ENCODE results near the gene CAPN15. TPM values are rescaled to one million over a fixed set of nuclear protein-coding genes. Genes with fewer than 3 reads are reported as not detected.

The CAPN15 gene
- polyA plus RNA-seq, 3 donors: 3.4 to 42.6 (median 3.9) TPM

DNA sequence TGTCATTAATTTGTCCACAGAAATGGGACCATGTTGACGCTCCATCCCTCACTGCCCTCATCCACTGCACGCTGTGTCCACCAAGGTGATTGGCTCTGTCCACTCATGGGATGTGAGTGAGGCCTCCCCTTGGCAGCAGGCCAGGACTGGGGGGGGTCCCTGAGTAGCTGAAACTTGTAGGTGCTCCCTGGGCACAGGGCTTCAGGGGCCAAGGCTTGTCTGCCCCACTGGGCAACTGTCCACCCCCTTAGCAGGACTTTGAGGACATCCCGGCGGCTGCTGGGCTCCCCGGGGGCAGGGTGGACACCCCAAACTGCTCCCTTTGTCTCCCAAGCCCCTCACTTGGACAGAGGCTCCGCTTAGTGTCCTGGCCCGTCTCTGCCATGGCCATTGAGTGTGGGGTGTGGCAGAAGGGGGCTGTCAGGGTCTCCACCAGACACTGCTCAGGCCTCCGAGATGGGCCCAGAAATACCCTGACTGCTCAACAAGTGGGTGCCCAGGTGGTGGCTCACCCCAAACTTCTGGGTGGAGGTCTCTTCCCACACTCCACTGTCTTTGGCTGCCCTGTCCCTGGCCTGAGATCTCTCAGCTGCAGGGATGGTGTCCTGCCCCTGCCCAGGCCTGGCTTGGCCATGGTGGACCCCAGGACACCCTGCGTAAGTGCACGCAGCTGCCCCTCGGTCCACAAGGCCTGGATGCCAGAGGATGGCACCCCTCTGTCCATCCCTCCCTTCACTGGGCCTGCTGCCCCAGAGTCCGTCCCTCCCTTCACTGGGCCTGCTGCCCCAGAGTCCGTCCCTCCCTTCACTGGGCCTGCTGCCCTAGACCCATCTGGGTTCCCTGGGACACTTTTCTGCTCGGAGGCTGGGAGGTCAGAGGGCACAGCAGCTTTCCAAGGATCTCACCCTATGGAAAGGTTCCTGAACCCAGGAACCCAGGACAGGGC, 59.4 kb downstream of the CAPN15 start:
- Mint-ChIP-seq H3K27me3 (ENCODE audit: low read depth in 3 of 3) (peaks cover 2 to 16% (median 12%) of the 10 kb centered on the region in 3 donors), H3K4me3 (peak overlapping the region; percentile 57 to 88), H3K36me3 (no peaks in the 10 kb centered on the region), H3K9me3 (peaks cover 0 to 3% (median 0%) of the 10 kb centered on the region in 7 donors), H3K27ac (peak overlapping the region in 4 of 7 donors; percentile 40 to 68 (median 46)), H3K4me1 (peaks cover 28% of the 10 kb centered on the region)
- DNase-seq: no peak
- Histone ChIP-seq H2AFZ (ENCODE audit: insufficient read depth, low read depth, low read length, poor library complexity, severe bottlenecking) (no peak overlapping the region), H3K4me3 (replicated peaks in 1 of 3; ENCODE audit: low read depth in 2 of 3, low read length in 3 of 3) (no peak overlapping the region), H3K4me1 (ENCODE audit: control insufficient read depth in 1 of 2, insufficient read depth in 2 of 2, low read length in 2 of 2) (peaks cover 31 to 36% of the 10 kb centered on the region in 2 donors), H3K27ac (ENCODE audit: low read depth in 1 of 2, low read length in 2 of 2) (no peak overlapping the region), H3K9ac (ENCODE audit: insufficient read depth, low read length, poor library complexity, severe bottlenecking) (no peak overlapping the region), H3K27me3 (ENCODE audit: control insufficient read depth in 2 of 2, insufficient read depth in 2 of 2, low read length in 2 of 2) (peaks cover 0 to 7% of the 10 kb centered on the region in 2 donors), H3K79me2 (ENCODE audit: insufficient read depth, low read length) (peaks cover 32% of the 10 kb centered on the region), H3K9me3 (replicated peaks in 1 of 2; ENCODE audit: control insufficient read depth in 1 of 2, insufficient read depth in 1 of 2, low read length in 2 of 2) (no peaks in the 10 kb centered on the region), H3K4me2 (replicated peaks; ENCODE audit: extremely low read depth, low read length, poor library complexity, severe bottlenecking) (no peak overlapping the region), H3K36me3 (replicated peaks in 1 of 2; ENCODE audit: control insufficient read depth in 1 of 2, insufficient read depth in 2 of 2, low read length in 2 of 2) (peaks cover 0 to 2% of the 10 kb centered on the region in 2 donors), H4K20me1 (ENCODE audit: insufficient read depth, low read length) (no peaks in the 10 kb centered on the region)
- intact Hi-C loops (cut with micrococcal nuclease): loop anchor here (5.0 kb wide), 1 partner anchor 95 kb away; the partner anchor contains the start of genes JMJD8 (in 2 of the 2) and STUB1 (in 2 of the 2)
- TF ChIP-seq, protein P1, sequence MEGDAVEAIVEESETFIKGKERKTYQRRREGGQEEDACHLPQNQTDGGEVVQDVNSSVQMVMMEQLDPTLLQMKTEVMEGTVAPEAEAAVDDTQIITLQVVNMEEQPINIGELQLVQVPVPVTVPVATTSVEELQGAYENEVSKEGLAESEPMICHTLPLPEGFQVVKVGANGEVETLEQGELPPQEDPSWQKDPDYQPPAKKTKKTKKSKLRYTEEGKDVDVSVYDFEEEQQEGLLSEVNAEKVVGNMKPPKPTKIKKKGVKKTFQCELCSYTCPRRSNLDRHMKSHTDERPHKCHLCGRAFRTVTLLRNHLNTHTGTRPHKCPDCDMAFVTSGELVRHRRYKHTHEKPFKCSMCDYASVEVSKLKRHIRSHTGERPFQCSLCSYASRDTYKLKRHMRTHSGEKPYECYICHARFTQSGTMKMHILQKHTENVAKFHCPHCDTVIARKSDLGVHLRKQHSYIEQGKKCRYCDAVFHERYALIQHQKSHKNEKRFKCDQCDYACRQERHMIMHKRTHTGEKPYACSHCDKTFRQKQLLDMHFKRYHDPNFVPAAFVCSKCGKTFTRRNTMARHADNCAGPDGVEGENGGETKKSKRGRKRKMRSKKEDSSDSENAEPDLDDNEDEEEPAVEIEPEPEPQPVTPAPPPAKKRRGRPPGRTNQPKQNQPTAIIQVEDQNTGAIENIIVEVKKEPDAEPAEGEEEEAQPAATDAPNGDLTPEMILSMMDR (IDR thresholded peaks at IDR 0.05): no peak
- whole genome bisulfite sequencing (ENCODE audit: insufficient coverage): 93% methylated on average over 13 of the region's 14 CpGs

GRCh38 chr16:588639-588888, 61.1 kb downstream of the CAPN15 start:
- peak; percentile 46 to 73 (median 66) for DNase-seq
- Histone ChIP-seq H3K36me3 (replicated peaks in 1 of 2; ENCODE audit: control insufficient read depth in 1 of 2, insufficient read depth in 2 of 2, low read length in 2 of 2) (no peaks in the 10 kb centered on the region), H3K27ac (ENCODE audit: low read depth in 1 of 2, low read length in 2 of 2) (peak overlapping the region; percentile 86 to 91), H3K79me2 (ENCODE audit: insufficient read depth, low read length) (peaks cover 48% of the 10 kb centered on the region), H3K4me3 (replicated peaks in 1 of 3; ENCODE audit: low read depth in 2 of 3, low read length in 3 of 3) (peak overlapping the region; percentile 70 to 92 (median 86)), H3K9me3 (replicated peaks in 1 of 2; ENCODE audit: control insufficient read depth in 1 of 2, insufficient read depth in 1 of 2, low read length in 2 of 2) (no peaks in the 10 kb centered on the region), H3K4me2 (replicated peaks; ENCODE audit: extremely low read depth, low read length, poor library complexity, severe bottlenecking) (peak overlapping the region; percentile 78), H4K20me1 (ENCODE audit: insufficient read depth, low read length) (peaks cover 8% of the 10 kb centered on the region), H3K4me1 (ENCODE audit: control insufficient read depth in 1 of 2, insufficient read depth in 2 of 2, low read length in 2 of 2) (peaks cover 48 to 52% of the 10 kb centered on the region in 2 donors), H2AFZ (ENCODE audit: insufficient read depth, low read depth, low read length, poor library complexity, severe bottlenecking) (peak overlapping the region; percentile 86), H3K27me3 (ENCODE audit: control insufficient read depth in 2 of 2, insufficient read depth in 2 of 2, low read length in 2 of 2) (peaks cover 0 to 7% of the 10 kb centered on the region in 2 donors), H3K9ac (ENCODE audit: insufficient read depth, low read length, poor library complexity, severe bottlenecking) (peak overlapping the region; percentile 89)
- Mint-ChIP-seq H3K4me1 (peaks cover 44% of the 10 kb centered on the region), H3K36me3 (peaks cover 0 to under 1% of the 10 kb centered on the region in 2 donors), H3K27ac (peak overlapping the region; percentile 96 to 99 (median 98)), H3K27me3 (ENCODE audit: low read depth in 3 of 3) (peaks cover 2 to 16% (median 12%) of the 10 kb centered on the region in 3 donors), H3K9me3 (peaks cover 0 to 3% (median 0%) of the 10 kb centered on the region in 7 donors), H3K4me3 (peak overlapping the region; percentile 88 to 93)
- TF ChIP-seq, protein P1 (IDR thresholded peaks at IDR 0.05): no peak
- 1% methylated on average over 21 of the region's 21 CpGs for WGBS (ENCODE audit: insufficient coverage)
- intact Hi-C loops (cut with micrococcal nuclease): loop anchor here (2.0 to 5.0 kb wide), 3 partner anchors 48 to 94 kb away; partner anchors contain the start of genes JMJD8 (in 2 of the 2), METTL26 (in 2 of the 2), STUB1 (in 2 of the 2) and CAPN15 (in 1 of the 2)

Measured in CD14-positive monocyte (primary cell).